Endometrial microvascular endothelial cells (primary cell): ENCODE data around the gene ARHGAP26. TPM values are rescaled to one million over a fixed set of nuclear protein-coding genes. Genes with fewer than 3 reads are reported as not detected.

Experiments used
- in situ Hi-C: cut with HindIII; loops from 2 replicates; pipeline ENCODE4 v1.10.0; 2017; ENCODE audit warnings: low sequenced_read_pairs, low pct_unique_long_range_greater_than_20kb; ENCODE audit errors: inconsistent ontology term
- total RNA-seq: library from RNA; depleted of rRNA; stranded (reverse); fragments of >200 nt; gene quantifications from one replicate; pipeline ENCODE4 v1.2.3, GENCODE V29; 2015; ENCODE audit errors: inconsistent ontology term

The ARHGAP26 gene
- total RNA-seq, 1 donor from 2014 or later = 20.4 TPM

GRCh38 chr5:143139585-143139984 lies 369.4 kb downstream of the ARHGAP26 start:
- in situ Hi-C loops = no loop called here

GRCh38 chr5:143140492-143141203 lies 370.5 kb downstream of the ARHGAP26 start:
- in situ Hi-C loops = no loop called here

GRCh38 chr5:143141652-143142051 lies 371.5 kb downstream of the ARHGAP26 start:
- in situ Hi-C loops = no loop called here

- in situ Hi-C loops = no loop called here
Observed at GRCh38 chr5:143142596-143143435, 372.6 kb downstream of the ARHGAP26 start.

- in situ Hi-C loops = no loop called here
Observed at GRCh38 chr5:143143973-143144372, 373.8 kb downstream of the ARHGAP26 start.

- in situ Hi-C loops = no loop called here
Observed at GRCh38 chr5:143145243-143146160, 375.3 kb downstream of the ARHGAP26 start.

- in situ Hi-C loops = no loop called here
Observed at GRCh38 chr5:143146161-143146560, 376.0 kb downstream of the ARHGAP26 start.

- in situ Hi-C loops = no loop called here
Observed at GRCh38 chr5:143147383-143147782, 377.2 kb downstream of the ARHGAP26 start.

- in situ Hi-C loops = no loop called here
Observed at GRCh38 chr5:143147902-143148301, 377.7 kb downstream of the ARHGAP26 start.

- in situ Hi-C loops = no loop called here
Observed at GRCh38 chr5:143148771-143149170, 378.6 kb downstream of the ARHGAP26 start.

GRCh38 chr5:143149759-143150158 lies 379.6 kb downstream of the ARHGAP26 start:
- in situ Hi-C loops = no loop called here

- in situ Hi-C loops = no loop called here
Observed at GRCh38 chr5:143151056-143151700, 381.0 kb downstream of the ARHGAP26 start.

GRCh38 chr5:143152445-143152844 lies 382.3 kb downstream of the ARHGAP26 start:
- in situ Hi-C loops = no loop called here

- in situ Hi-C loops = no loop called here
Observed at GRCh38 chr5:143153332-143154119, 383.3 kb downstream of the ARHGAP26 start.

GRCh38 chr5:143154510-143155370 lies 384.6 kb downstream of the ARHGAP26 start:
- in situ Hi-C loops = no loop called here

GRCh38 chr5:143155455-143155854 lies 385.3 kb downstream of the ARHGAP26 start:
- in situ Hi-C loops = no loop called here

GRCh38 chr5:143156086-143156485 lies 385.9 kb downstream of the ARHGAP26 start:
- in situ Hi-C loops = no loop called here
